ENCODE results near the gene PDAP1. TPM values are rescaled to one million over a fixed set of nuclear protein-coding genes. Genes with fewer than 3 reads are reported as not detected.
A peak's percentile ranks its signal among the peaks of the same experiment; 100 is the strongest.

Gene PDAP1
- total and polyA plus RNA-seq, 2 of the 8 experiments (the other 6 are each of a cell fraction or from before 2014, with no cell fraction given): 26.6 to 169 TPM

GRCh38 chr7:99420213-99420612 is 11.8 kb upstream of the PDAP1 start:
- no peak for FAIRE-seq
- Histone ChIP-seq H3K79me1 (ENCODE audit: low read depth, low read length) (no peaks in the 10 kb centered on the region; the same call in none of the 2 replicates), H2BK15ac (ENCODE audit: low read length) (no peak overlapping the region), H4K8ac (ENCODE audit: extremely low read depth, insufficient read depth, low read length) (no peak overlapping the region), H3K36me3 (ENCODE audit: control insufficient read depth in 2 of 4, insufficient read depth in 4 of 4, low read length in 3 of 4) (peaks cover 28 to 75% (median 56%) of the 10 kb centered on the region in 4 experiments), H3K23me2 (ENCODE audit: low read depth, low read length) (no peaks in the 10 kb centered on the region), H3K4ac (replicated peaks; ENCODE audit: insufficient read length, low read depth, low read length) (no peak overlapping the region), H3K9me3 (ENCODE audit: insufficient read depth in 2 of 2, low read depth in 1 of 2, low read length in 1 of 2) (no peaks in the 10 kb centered on the region), H2AFZ (ENCODE audit: low read length) (no peak overlapping the region), H2BK120ac (replicated peaks; ENCODE audit: low read depth, low read length) (no peak overlapping the region), H3K79me2 (ENCODE audit: control insufficient read depth in 1 of 2, insufficient read depth in 2 of 2, low read length in 2 of 2) (no peaks in the 10 kb centered on the region), H2BK5ac (ENCODE audit: low read depth, low read length) (no peak overlapping the region), H4K20me1 (replicated peaks in 1 of 2; ENCODE audit: control insufficient read depth in 1 of 2, insufficient read depth in 2 of 2, low read length in 2 of 2) (peaks cover 3 to 18% of the 10 kb centered on the region in 2 experiments), H3K4me1 (replicated peaks in 1 of 4; ENCODE audit: control insufficient read depth in 3 of 4, insufficient read depth in 4 of 4, low read length in 3 of 4) (no peaks in the 10 kb centered on the region; a peak in 1 of 7 replicates), H2BK12ac (ENCODE audit: low read depth, low read length) (no peak overlapping the region), H3K4me2 (ENCODE audit: insufficient read depth in 1 of 2, low read depth in 2 of 2, low read length in 2 of 2) (no peak overlapping the region), H2BK20ac (ENCODE audit: low read length) (no peak overlapping the region), H3K56ac (replicated peaks; ENCODE audit: insufficient read length, low read depth, low read length) (no peak overlapping the region), H3K18ac (ENCODE audit: extremely low read depth, low read length) (no peak overlapping the region), H3K23ac (ENCODE audit: insufficient read length) (no peak overlapping the region), H3K14ac (ENCODE audit: insufficient read length) (no peak overlapping the region), H4K91ac (replicated peaks; ENCODE audit: insufficient read length, low read length) (no peak overlapping the region), H3K27me3 (replicated peaks in 1 of 4; ENCODE audit: control insufficient read depth in 3 of 4, extremely low read depth in 1 of 4, insufficient read depth in 3 of 4, low read length in 3 of 4) (no peaks in the 10 kb centered on the region; a peak in 1 of 7 replicates), H3K4me3 (ENCODE audit: extremely low read depth in 1 of 4, insufficient read depth in 2 of 4, low read depth in 3 of 4, low read length in 4 of 4) (no peak overlapping the region), H4K5ac (ENCODE audit: insufficient read length, low read depth, low read length) (no peak overlapping the region), H3K27ac (ENCODE audit: low read depth, low read length) (no peak overlapping the region), H2AK5ac (ENCODE audit: low read depth, low read length) (no peak overlapping the region), H3K9ac (replicated peaks in 1 of 4; ENCODE audit: extremely low read depth in 1 of 4, low read depth in 3 of 4, low read length in 3 of 4) (no peak overlapping the region)
- POLR2A ChIA-PET (ENCODE audit: partially characterized antibody): interaction anchor here (0.6 to 5.1 kb wide), 12 partner anchors 10 to 968 kb away, joined by 3 to 32 read pairs (median 5); partner anchors contain the start of genes BUD31, CPSF4, PDAP1 and PTCD1
- DNase-seq (ENCODE audit: low read depth in 1 of 2, low spot score in 2 of 2): no peak
- CTCF ChIA-PET (ENCODE audit: partially characterized antibody): interaction anchor here (0.7 to 2.3 kb wide), 6 partner anchors 11 to 265 kb away, joined by 3 to 8 read pairs (median 4); partner anchors contain the start of genes BUD31 and PDAP1
- WGBS, 2 experiments (ENCODE audit: extremely low coverage in 1 of 2, insufficient coverage in 1 of 2, insufficient read length in 1 of 2, insufficient replicate concordance in 2 of 2, low coverage in 1 of 2, low lambda C conversion rate in 2 of 2, missing lambda C conversion rate in 1 of 2): 94% methylated on average over 5 of the region's 5 CpGs; no CpG with 5 or more reads in 1 of the 2 experiments
- no peak for TF ChIP-seq KDM5A (IDR thresholded peaks at IDR 0.05; ENCODE audit: low read length)
- no peak for TF ChIP-seq TBP (IDR thresholded peaks at IDR 0.05; ENCODE audit: low read depth, low read length)
- TF ChIP-seq CBX5 (IDR thresholded peaks at IDR 0.05; ENCODE audit: low read depth, low read length): no peak
- TF ChIP-seq POLR2AphosphoS5 (IDR thresholded peaks at IDR 0.05; ENCODE audit: low read depth, low read length): 0 out of 2 replicates have a peak, but pooled peaks have one; percentile 0
